IPS-20b (cell line): ENCODE measurements around the gene ARPC5L.

Experiments
- H3K27ac ChIP-seq: one replicate; pipeline ENCODE4 v1.5.1; 2013; ENCODE audit warnings: low read length
- H3K27me3 ChIP-seq: 2 replicates; pipeline ENCODE4 v1.6.1; 2013; ENCODE audit warnings: mild to moderate bottlenecking, low read length, inconsistent platforms; ENCODE audit not compliant: insufficient read depth
- H3K36me3 ChIP-seq: 2 replicates; pipeline ENCODE4 v1.6.1; 2013; ENCODE audit warnings: low read depth, mild to moderate bottlenecking, inconsistent platforms, low read length, moderate library complexity; ENCODE audit not compliant: insufficient read depth
- H3K4me1 ChIP-seq: 2 replicates; pipeline ENCODE4 v1.6.1; 2013; ENCODE audit warnings: mild to moderate bottlenecking, control low read depth, inconsistent platforms, low read length, moderate library complexity; ENCODE audit not compliant: insufficient read depth
- H3K4me3 ChIP-seq: 2 replicates; pipeline ENCODE4 v1.5.1; 2013; ENCODE audit warnings: mild to moderate bottlenecking, low read length, inconsistent platforms
- H3K9ac ChIP-seq: 2 replicates; pipeline ENCODE4 v1.6.1; 2013; ENCODE audit warnings: low read depth, mild to moderate bottlenecking, inconsistent platforms, low read length, moderate library complexity
- H3K9me3 ChIP-seq: 2 replicates; pipeline ENCODE4 v1.6.1; 2013; ENCODE audit warnings: mild to moderate bottlenecking, low read depth, low read length, inconsistent platforms; ENCODE audit not compliant: insufficient read depth

The ARPC5L gene

DNA sequence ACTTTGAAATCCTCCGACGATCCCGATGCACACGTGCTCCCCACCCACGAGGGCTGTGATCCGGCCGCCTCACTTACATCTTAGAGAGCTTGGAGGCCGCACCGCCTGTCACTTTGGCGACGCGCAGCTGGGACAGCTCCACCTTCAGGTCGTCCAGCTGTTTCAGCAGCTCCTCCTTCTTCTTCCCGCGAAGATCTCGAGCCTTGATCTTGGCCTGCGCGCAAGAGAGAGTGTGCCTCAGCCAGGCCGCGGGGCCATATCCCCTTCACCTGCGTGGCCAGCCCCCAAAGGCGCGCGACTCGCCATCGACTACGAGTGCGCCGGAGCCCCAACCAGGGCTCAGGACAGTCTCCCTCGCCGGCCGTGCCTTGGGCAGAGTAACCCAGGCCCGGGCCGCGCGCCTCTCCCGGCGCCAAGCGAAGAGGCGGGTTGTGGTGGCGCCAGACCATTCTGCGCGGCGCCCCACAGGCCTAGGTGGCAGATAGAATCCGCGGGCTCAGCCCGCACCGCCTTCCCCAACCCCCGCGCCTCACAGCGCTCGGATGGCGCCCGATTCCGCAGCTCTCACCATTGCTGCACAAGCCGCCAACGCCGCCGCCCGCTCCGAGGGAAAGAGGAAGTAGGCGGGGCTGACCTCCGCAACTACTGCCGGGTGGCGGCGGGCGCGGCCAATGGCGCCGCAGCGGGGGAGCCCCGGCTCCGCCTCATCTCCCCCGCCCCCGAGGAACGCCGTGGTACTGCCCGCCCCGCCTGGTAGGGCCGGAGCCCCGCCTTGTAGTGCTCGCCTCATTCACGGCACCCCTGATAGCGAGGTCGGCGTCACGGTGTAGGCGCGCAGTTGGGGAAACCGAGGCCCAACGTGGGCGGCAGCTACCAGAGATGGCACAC is at the start of gene ARPC5L, which contains the start of gene RPL35:
TSS of gene ARPC5L (plus strand) at position 789 of the 888 bp plus-strand sequence. CDS start 7,161 bp downstream, outside the sequence.
TSS of gene RPL35 (minus strand) at position 616 of the 888 bp plus-strand sequence. CDS start at position 571, 45 bp downstream.
- peak within 1 kb of the TSS; percentile 83 for H3K27ac ChIP-seq
- peak within 1 kb of the TSS; percentile 94 for H3K4me3 ChIP-seq
- H3K27me3 ChIP-seq: no peaks in the 10 kb centered on the region
- H3K9me3 ChIP-seq: no peaks in the 10 kb centered on the region
- H3K9ac ChIP-seq: peak within 1 kb of the TSS; percentile 96
- peaks cover 5% of the 10 kb centered on the region for H3K4me1 ChIP-seq
- peaks cover 48% of the 10 kb centered on the region for H3K36me3 ChIP-seq

DNA sequence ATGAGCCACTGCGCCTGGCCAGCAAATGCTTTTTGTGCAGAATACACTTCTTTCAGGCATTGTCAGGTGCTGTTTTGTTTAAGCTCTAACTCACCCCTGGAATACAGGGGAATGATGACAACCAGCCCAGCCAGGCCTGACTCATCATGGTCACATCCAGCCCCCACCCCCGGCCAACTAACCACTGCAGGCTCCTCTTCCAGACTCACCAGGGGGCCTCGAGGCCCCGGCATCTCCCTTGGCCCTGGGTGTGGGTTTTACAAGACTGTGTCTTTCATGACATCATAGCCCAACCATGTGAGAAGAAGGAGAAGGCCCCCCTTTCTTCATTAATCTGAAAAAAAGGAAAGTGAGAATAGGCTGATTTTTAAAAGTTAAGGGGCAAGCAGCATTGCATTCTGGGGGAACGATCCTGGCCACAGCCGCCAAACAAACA is 49.5 kb upstream of the ARPC5L start:
- Histone ChIP-seq H3K4me1 (peaks cover 15% of the 10 kb centered on the region), H3K4me3 (no peak overlapping the region), H3K9ac (no peak overlapping the region), H3K36me3 (no peaks in the 10 kb centered on the region), H3K9me3 (no peaks in the 10 kb centered on the region), H3K27ac (no peak overlapping the region), H3K27me3 (no peaks in the 10 kb centered on the region)

DNA sequence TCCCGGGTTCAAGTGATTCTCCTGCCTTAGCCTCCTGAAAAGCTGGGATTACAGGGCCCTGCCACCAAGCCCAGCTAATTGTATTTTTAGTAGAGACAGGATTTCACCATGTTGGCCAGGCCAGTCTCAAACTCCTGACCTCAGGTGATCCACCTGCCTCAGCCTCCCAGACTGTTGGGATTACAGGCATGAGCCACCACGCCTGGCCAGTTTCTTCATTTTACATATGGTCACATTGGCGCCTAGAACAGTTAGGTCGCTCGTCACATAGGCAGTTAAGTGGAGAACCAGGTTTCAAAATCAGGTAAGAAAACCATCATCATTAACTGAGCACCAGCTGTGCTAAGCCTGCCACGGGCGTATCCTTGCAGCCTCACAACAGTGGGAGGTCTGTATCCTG is 48.9 kb upstream of the ARPC5L start:
- Histone ChIP-seq H3K27ac (no peak overlapping the region), H3K9me3 (no peaks in the 10 kb centered on the region), H3K27me3 (no peaks in the 10 kb centered on the region), H3K4me3 (no peak overlapping the region), H3K9ac (no peak overlapping the region), H3K36me3 (no peaks in the 10 kb centered on the region), H3K4me1 (peaks cover 15% of the 10 kb centered on the region)

DNA sequence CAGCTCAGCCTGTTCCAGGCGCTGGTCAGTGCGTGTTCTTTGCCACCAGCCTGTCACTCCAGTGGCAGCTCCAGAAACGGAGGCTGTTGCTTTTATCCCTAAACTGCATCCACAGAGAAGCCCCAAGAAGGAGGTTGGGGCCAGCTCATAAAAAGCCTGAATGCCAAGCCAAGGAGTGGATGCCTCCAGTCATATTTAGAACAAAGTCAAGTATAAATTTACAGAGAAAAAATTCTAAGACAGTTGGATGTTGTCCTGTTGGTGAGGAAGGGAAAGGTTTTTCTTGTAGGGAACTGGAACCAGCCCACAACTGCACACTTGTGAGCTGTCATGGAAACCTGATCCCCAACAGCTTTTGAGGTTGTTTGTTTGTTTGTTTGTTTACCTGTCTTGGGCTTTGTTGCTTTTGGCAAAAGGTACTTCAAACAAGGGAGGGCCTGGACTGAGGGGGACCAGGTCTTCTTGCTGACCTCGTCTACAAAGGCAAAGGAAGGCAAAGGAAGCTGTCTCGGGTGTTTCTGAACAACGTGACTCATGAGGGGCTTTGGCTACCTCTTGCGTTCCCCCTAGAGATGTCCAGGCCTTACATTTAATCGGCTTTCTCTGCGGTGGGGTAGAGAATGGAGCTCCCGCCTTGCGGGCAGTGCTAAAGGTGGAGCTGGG is 48.3 kb upstream of the ARPC5L start:
- H3K9ac ChIP-seq: no peak overlapping the region
- H3K4me3 ChIP-seq: no peak overlapping the region
- no peaks in the 10 kb centered on the region for H3K36me3 ChIP-seq
- H3K27me3 ChIP-seq: no peaks in the 10 kb centered on the region
- H3K4me1 ChIP-seq: peaks cover 15% of the 10 kb centered on the region
- H3K9me3 ChIP-seq: no peaks in the 10 kb centered on the region
- H3K27ac ChIP-seq: no peak overlapping the region

DNA sequence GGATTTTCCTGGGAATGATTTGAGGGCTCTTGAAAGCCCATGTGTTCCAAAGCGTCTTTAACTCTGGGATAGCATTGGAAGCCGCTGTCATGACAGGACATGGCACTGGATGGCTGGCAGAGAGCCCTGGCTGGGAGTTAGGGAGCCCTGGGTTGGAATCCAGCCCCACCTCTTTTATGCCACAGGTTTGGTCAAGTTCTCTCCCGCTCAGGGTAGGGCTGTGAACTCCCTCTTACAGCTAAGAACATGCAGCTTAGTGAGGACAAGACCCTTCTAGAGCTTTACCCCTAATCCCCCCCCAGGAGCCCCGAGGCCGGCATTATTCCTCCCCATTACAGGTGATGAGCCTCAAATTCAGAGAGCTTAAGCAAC is 47.8 kb upstream of the ARPC5L start:
- H3K9me3 ChIP-seq: no peaks in the 10 kb centered on the region
- H3K27ac ChIP-seq: no peak overlapping the region
- no peaks in the 10 kb centered on the region for H3K27me3 ChIP-seq
- no peaks in the 10 kb centered on the region for H3K36me3 ChIP-seq
- no peak overlapping the region for H3K9ac ChIP-seq
- H3K4me3 ChIP-seq: no peak overlapping the region
- H3K4me1 ChIP-seq: peaks cover 15% of the 10 kb centered on the region

DNA sequence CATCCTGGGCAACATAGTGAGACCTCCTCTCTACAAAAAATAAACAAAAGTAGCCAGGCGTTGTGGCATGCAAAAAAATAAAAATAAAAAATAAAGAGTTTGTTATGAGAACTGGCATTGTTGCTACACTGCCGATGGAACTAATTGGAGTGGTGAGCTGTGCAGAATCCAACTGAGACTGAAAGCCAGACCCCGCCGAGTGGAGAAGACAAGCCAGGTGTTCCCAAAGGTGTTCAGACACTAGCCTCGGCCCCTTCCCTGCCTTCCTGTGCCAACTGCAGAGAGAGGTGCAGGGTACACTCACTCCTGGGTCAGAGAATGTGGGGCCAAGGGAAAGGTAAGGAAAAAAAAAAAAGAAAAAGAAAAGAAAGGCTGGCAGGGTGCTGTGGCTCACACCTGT is 46.3 kb upstream of the ARPC5L start:
- Histone ChIP-seq H3K4me1 (peaks cover 12% of the 10 kb centered on the region), H3K36me3 (no peaks in the 10 kb centered on the region), H3K9me3 (no peaks in the 10 kb centered on the region)

DNA sequence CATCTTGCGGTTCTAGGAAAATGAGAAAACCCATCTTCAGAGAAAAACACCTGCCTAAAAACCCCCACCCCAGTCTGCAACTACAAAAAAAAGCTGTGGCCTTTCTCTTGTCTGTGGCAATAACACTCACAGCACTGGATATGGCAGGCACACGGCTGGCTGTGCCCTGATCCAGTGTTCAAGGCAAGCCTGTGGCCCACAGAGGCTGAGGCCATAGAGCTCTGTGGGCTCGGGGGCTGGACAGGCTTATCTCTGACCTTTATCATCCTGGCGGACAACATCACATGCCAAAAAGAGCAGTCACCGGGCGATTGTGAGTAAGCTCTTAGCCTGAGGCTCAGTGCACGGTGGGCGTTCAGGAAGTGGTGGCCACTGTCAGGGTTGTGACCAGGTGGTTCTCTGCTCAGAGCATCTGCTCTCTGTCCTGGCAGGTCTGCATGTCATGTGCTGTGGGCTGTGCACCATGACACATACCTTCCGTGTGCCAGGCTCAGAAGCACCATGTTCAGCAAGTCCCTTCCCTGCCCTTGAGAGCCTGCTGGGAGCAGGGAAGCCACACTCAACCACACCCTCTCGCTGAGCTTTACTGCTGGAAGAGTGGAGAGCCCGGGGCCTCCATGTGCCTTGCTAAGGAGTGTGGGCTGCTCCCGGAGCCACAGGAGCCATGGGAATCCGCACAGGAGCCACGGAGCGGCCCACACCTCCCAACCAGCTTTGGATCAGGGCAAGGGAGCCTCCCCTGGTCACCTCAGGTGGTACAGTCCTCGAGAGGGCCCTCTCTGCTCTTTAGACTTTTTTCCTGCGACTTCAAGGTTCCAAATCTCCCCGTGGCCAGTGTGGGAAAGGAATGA is 43.3 kb upstream of the ARPC5L start:
- H3K36me3 ChIP-seq: no peaks in the 10 kb centered on the region
- no peak overlapping the region for H3K4me3 ChIP-seq
- no peak overlapping the region for H3K27ac ChIP-seq
- H3K9me3 ChIP-seq: no peaks in the 10 kb centered on the region
- H3K27me3 ChIP-seq: no peaks in the 10 kb centered on the region
- H3K4me1 ChIP-seq: peaks cover 6% of the 10 kb centered on the region; the same call in 1 of the 2 replicates
- H3K9ac ChIP-seq: no peak overlapping the region

More for the DNA sequence above, 46.3 kb upstream of the ARPC5L start:
- no peaks in the 10 kb centered on the region for H3K27me3 ChIP-seq
- H3K9ac ChIP-seq: no peak overlapping the region
- H3K27ac ChIP-seq: no peak overlapping the region
- no peak overlapping the region for H3K4me3 ChIP-seq

DNA sequence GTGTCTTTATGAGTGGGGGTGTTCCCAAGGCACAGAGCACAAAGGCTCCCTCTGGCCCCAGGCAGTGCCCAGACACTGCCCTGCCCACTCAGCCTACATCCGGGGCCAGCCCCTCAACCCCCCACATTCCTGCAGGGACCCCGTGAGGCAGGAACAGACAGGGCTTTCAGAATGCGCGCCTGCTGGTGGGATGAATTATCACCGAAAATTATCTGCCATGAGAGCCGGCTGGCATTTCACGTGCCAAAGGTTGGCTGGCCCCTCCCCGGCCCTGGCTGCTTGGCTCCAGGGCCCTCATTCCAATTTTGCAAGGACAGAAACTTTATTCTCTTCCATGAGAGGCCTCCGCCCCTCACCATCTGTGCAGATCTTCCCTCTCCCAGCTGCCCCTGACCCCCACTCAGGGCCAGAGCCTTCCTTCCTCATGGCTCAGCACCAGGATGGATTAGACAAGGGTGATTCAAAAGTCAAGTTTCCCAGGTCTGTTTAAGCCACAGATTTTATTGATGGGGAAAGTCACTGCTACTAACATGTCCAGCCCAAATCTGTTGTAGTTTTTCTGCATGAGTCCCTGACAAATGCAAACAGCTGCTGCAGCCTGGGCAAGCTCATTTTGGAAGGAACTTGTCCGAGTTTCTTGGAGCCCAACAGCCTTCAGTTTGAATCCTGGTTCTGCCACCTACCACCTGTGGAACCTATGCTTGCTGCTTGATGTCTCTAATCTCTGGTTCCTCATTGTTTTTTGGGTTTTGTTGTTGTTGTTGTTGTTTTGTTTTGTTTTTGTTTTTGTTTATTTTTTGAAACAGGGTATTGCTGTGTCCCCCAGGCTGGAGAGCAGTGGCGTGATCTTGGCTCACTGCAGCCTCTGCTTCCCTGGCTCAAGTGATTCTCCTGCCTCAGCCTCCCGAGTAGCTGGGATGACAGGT is 41.0 kb upstream of the ARPC5L start:
- no peaks in the 10 kb centered on the region for H3K27me3 ChIP-seq
- no peak overlapping the region for H3K9ac ChIP-seq
- peaks cover 6% of the 10 kb centered on the region; the same call in 1 of the 2 replicates for H3K4me1 ChIP-seq
- H3K4me3 ChIP-seq: no peak overlapping the region
- no peaks in the 10 kb centered on the region for H3K9me3 ChIP-seq
- H3K27ac ChIP-seq: no peak overlapping the region
- H3K36me3 ChIP-seq: no peaks in the 10 kb centered on the region

DNA sequence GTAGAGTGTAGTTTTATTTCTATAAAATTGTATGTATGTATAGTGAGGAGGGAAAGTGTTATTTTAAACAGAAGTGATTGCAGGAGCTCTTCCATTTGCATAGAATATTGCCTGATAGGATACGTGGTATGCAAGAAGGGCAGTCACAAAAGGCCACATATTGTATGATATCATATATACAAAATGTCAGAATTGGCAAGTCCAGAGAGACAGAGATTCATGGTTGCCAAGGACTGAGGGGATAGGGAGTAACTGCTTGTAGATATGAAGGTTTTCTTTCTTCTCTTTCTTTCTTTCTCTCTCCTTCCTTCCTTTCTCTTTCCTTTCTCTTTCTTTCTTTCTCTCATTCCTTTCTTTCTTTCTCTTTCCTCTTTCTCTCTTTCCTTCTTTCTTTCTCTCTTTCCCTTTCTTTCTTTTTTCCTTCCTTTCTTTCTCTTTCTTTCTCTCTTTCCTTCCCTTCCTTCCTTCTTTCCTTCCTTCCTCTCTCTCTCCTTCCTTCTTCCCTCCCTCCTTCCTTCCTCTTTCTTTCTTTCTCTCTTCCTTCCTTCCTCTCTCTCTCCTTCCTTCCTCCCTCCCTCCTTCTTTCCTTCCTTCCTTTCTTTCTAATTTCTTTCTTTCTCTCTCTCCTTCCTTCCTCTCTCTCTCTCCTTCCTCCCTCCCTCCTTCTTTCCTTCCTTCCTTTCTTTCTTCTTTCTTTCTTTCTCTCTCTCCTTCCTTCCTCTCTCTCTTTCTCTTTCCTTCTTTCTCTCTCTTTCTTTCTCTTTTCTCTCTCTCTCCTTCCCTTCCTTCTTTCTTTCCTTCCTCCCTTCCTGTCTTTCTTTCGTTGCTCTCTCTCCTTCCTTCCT is 33.2 kb upstream of the ARPC5L start:
- no peaks in the 10 kb centered on the region for H3K36me3 ChIP-seq
- no peaks in the 10 kb centered on the region for H3K27me3 ChIP-seq
- H3K4me1 ChIP-seq: peaks cover 10% of the 10 kb centered on the region; the same call in 1 of the 2 replicates
- H3K9me3 ChIP-seq: peaks cover 4% of the 10 kb centered on the region; the same call in 1 of the 2 replicates
- H3K27ac ChIP-seq: no peak overlapping the region
- H3K9ac ChIP-seq: no peak overlapping the region
- H3K4me3 ChIP-seq: no peak overlapping the region

DNA sequence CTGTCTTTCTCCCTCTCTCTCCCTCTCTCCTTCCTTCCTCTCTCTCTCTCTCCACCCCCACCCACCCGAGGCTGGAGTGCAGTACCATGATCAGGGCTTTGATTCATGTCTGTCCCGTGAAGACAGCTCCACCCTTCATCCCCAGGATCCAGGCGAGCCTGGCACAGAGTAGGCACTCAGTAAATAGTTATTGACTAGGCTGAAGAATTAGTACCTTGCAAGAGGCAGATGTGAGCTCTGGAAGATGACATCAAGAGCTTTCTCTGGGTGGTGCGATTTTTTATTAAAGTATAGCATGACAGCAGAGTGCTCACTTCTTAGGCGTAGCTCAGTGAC is 32.6 kb upstream of the ARPC5L start:
- Histone ChIP-seq H3K27me3 (no peaks in the 10 kb centered on the region), H3K4me3 (no peak overlapping the region; the same call in 1 of the 2 replicates), H3K36me3 (no peaks in the 10 kb centered on the region), H3K9me3 (peaks cover 4% of the 10 kb centered on the region; the same call in 1 of the 2 replicates), H3K4me1 (peaks cover 10% of the 10 kb centered on the region; the same call in 1 of the 2 replicates), H3K9ac (no peak overlapping the region), H3K27ac (no peak overlapping the region)
